ENCODE measurements around the gene DOCK3. TPM values are rescaled to one million over a fixed set of nuclear protein-coding genes. Genes with fewer than 3 reads are reported as not detected.
A peak's percentile ranks its signal among the peaks of the same experiment; 100 is the strongest.
"Not testable (repeated sequence)": the region's sequence is repeated elsewhere in the genome, so short reads cannot be mapped to it uniquely, and the experiment has no call there.

DOCK3 gene
- total and polyA plus RNA-seq, 10 donors: 0.08 to 2.1 (median 0.44) TPM

GRCh38 chr3:51386159-51386851 lies 711.6 kb downstream of the DOCK3 start:
- Histone ChIP-seq H3K4me1 (peaks cover 36 to 77% (median 64%) of the 10 kb centered on the region in 6 donors), H3K27me3 (replicated peaks in 1 of 7) (no peaks in the 10 kb centered on the region), H3K9me3 (no peaks in the 10 kb centered on the region), H3K27ac (peak overlapping the region in 7 of 8 donors; percentile 91 to 98 (median 94)), H3K4me3 (peak overlapping the region; percentile 70 to 90 (median 84)), H3K36me3 (peaks cover 0 to 43% (median 13%) of the 10 kb centered on the region in 6 donors)
- 32 to 51% (median 37%) methylated on average over 8 of the region's 8 CpGs for WGBS, 5 donors
- DNase-seq: no peak
- TF ChIP-seq, protein P1, sequence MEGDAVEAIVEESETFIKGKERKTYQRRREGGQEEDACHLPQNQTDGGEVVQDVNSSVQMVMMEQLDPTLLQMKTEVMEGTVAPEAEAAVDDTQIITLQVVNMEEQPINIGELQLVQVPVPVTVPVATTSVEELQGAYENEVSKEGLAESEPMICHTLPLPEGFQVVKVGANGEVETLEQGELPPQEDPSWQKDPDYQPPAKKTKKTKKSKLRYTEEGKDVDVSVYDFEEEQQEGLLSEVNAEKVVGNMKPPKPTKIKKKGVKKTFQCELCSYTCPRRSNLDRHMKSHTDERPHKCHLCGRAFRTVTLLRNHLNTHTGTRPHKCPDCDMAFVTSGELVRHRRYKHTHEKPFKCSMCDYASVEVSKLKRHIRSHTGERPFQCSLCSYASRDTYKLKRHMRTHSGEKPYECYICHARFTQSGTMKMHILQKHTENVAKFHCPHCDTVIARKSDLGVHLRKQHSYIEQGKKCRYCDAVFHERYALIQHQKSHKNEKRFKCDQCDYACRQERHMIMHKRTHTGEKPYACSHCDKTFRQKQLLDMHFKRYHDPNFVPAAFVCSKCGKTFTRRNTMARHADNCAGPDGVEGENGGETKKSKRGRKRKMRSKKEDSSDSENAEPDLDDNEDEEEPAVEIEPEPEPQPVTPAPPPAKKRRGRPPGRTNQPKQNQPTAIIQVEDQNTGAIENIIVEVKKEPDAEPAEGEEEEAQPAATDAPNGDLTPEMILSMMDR (IDR thresholded peaks at IDR 0.05 in 8 of 11, conservative IDR thresholded peaks at IDR 0.05 in 3 of 11): no peak
- TF ChIP-seq POLR2A (IDR thresholded peaks at IDR 0.05) (no peak), POLR2AphosphoS5 (IDR thresholded peaks at IDR 0.05) (no peak)
- intact Hi-C loops (cut with DNase I; ENCODE audit: low total_unique reads): loop anchor here (10.0 kb wide), 1 partner anchor 288 kb away; the partner anchor contains the start of gene TEX264

DNA sequence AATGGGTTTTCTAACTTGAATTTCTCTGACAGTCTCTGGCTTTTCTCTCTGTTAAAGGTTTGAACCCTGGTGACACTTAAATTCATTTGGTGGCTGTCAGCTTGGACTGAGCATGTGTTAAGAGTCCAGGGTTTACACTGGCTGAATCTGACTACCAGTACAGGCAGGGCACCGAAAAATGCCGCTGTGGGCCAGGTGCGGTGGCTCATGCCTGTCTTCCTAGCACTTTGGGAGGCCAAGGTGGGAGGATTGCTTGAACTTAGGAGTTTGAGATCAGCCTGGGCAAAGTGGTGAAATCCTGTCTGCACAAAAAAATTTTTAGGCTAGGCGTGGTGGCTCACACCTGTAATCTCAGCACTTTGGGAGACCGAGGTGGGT lies 712.1 kb downstream of the DOCK3 start:
- Histone ChIP-seq H3K4me3 (peak overlapping the region in 4 of 8 donors; percentile 83 to 90 (median 88)), H3K27ac (peak overlapping the region in 3 of 8 donors; percentile 92 to 98 (median 96)), H3K4me1 (peaks cover 37 to 80% (median 66%) of the 10 kb centered on the region in 6 donors)

GRCh38 chr3:51387281-51387680 lies 712.6 kb downstream of the DOCK3 start:
- 51 to 90% (median 76%) methylated on average over 6 of the region's 6 CpGs for WGBS, 5 donors
- peak overlapping the region in 2 of 8 donors; percentile 89 to 90 for H3K4me3 ChIP-seq
- not testable (repeated sequence) for H3K9me3 ChIP-seq; H3K27me3 ChIP-seq (replicated peaks in 1 of 7); DNase-seq
- peaks cover 41 to 85% (median 71%) of the 10 kb centered on the region in 6 donors for H3K4me1 ChIP-seq
- peaks cover 0 to 45% (median 13%) of the 10 kb centered on the region in 6 donors for H3K36me3 ChIP-seq
- H3K27ac ChIP-seq: peak overlapping the region in 3 of 8 donors; percentile 92 to 98 (median 96)
- intact Hi-C loops (cut with DNase I; ENCODE audit: low total_unique reads): loop anchor here (10.0 kb wide), 1 partner anchor 288 kb away; the partner anchor contains the start of gene TEX264

More for the DNA sequence above, 712.1 kb downstream of the DOCK3 start:
- Histone ChIP-seq H3K36me3 (peaks cover 0 to 43% (median 13%) of the 10 kb centered on the region in 6 donors), H3K27me3 (replicated peaks in 1 of 7) (no peaks in the 10 kb centered on the region), H3K9me3 (no peaks in the 10 kb centered on the region)
- no peak for DNase-seq
- intact Hi-C loops (cut with DNase I; ENCODE audit: low total_unique reads): loop anchor here (10.0 kb wide), 1 partner anchor 288 kb away; the partner anchor contains the start of gene TEX264
- 82 to 87% (median 85%) methylated on average over 5 of the region's 5 CpGs for WGBS, 5 donors
- no peak for TF ChIP-seq POLR2A (IDR thresholded peaks at IDR 0.05)
- TF ChIP-seq POLR2AphosphoS5 (IDR thresholded peaks at IDR 0.05): no peak
- TF ChIP-seq, protein P1 (IDR thresholded peaks at IDR 0.05 in 8 of 11, conservative IDR thresholded peaks at IDR 0.05 in 3 of 11): no peak

DNA sequence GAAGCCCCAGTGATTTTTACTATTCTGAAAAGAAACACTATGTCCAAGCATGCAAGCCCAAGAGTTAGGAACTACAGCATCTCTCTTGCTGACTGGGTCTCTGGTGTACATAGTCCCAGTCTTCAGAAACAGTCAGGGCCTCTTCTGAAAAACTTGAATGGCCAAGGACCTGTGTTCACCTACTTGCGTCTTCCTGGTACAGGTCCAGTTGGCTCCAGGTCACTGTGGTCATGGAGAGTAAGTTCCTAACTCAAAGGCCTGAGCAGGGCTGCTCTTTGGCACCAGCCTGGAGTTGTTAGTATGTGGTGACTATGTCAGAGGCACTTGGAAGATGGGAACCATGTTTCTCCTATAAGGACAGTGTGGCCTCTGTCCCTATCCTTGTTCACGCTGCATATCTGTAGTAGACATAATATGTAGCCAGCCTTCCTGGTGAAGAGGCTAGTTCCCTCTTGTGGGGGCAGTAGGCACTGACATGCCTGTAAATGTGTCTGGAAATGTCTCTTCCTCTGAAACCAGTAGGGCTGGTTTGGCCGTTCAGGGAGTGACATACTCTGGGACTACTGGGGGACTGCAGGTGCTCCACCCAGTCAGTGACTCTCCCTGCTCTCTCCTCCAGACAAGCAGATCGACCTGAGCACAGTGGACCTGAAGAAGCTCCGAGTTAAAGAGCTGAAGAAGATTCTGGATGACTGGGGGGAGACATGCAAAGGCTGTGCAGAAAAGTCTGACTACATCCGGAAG lies 713.7 kb downstream of the DOCK3 start:
- 75 to 87% (median 79%) methylated on average over 6 of the region's 6 CpGs for WGBS, 5 donors
- no peaks in the 10 kb centered on the region for H3K9me3 ChIP-seq
- H3K4me1 ChIP-seq: peaks cover 46 to 87% (median 79%) of the 10 kb centered on the region in 6 donors
- H3K27ac ChIP-seq: no peak overlapping the region
- intact Hi-C loops (cut with DNase I; ENCODE audit: low total_unique reads): loop anchor here (10.0 kb wide), 1 partner anchor 286 kb away; the partner anchor contains the start of gene TEX264
- H3K4me3 ChIP-seq: no peak overlapping the region
- TF ChIP-seq, protein P1 (IDR thresholded peaks at IDR 0.05 in 8 of 11, conservative IDR thresholded peaks at IDR 0.05 in 3 of 11): no peak
- TF ChIP-seq POLR2AphosphoS5 (IDR thresholded peaks at IDR 0.05) (no peak), POLR2A (IDR thresholded peaks at IDR 0.05) (no peak)
- H3K27me3 ChIP-seq (replicated peaks in 1 of 7): no peaks in the 10 kb centered on the region
- H3K36me3 ChIP-seq: peaks cover 0 to 56% (median 22%) of the 10 kb centered on the region in 6 donors
- no peak for DNase-seq

All from spleen (tissue), 11 donors.